ENCODE data around the gene TJP3.
A peak's percentile ranks its signal among the peaks of the same experiment; 100 is the strongest.

The TJP3 gene

DNA sequence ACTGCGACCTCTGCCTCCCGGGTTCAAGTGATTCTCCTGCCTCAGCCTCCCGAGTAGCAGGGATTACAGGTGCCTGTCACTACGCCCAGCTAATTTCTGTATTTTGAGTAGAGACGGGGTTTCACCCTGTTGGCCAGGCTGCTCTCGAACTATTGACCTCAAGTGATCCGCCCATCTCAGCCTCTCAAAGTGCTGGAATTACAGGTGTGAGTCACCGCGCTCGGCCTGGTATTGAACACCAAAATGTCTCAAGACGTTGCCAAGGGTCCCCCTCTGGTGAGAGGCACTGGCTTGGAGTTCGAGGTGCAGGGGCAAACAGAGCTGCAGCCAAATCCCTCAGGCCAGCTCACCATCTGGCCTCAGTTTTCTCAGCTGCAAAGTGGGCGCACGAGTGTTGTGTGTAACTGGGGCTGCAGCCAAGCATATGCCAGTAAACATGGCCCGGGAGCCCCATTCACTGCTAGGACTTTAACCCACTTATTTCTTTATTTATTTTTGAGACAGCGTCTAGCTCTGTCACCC lies 8.0 kb downstream of the TJP3 start:
- TF ChIP-seq POLR2A (IDR thresholded peaks at IDR 0.05; ENCODE audit: extremely low read depth, insufficient read length), result no peak
- TF ChIP-seq MYC (IDR thresholded peaks at IDR 0.05; ENCODE audit: low read depth, low read length), result no peak
- TF ChIP-seq, protein P1, sequence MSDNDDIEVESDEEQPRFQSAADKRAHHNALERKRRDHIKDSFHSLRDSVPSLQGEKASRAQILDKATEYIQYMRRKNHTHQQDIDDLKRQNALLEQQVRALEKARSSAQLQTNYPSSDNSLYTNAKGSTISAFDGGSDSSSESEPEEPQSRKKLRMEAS (IDR thresholded peaks at IDR 0.05; ENCODE audit: low read depth, low read length), result no peak
- TF ChIP-seq, protein P2, sequence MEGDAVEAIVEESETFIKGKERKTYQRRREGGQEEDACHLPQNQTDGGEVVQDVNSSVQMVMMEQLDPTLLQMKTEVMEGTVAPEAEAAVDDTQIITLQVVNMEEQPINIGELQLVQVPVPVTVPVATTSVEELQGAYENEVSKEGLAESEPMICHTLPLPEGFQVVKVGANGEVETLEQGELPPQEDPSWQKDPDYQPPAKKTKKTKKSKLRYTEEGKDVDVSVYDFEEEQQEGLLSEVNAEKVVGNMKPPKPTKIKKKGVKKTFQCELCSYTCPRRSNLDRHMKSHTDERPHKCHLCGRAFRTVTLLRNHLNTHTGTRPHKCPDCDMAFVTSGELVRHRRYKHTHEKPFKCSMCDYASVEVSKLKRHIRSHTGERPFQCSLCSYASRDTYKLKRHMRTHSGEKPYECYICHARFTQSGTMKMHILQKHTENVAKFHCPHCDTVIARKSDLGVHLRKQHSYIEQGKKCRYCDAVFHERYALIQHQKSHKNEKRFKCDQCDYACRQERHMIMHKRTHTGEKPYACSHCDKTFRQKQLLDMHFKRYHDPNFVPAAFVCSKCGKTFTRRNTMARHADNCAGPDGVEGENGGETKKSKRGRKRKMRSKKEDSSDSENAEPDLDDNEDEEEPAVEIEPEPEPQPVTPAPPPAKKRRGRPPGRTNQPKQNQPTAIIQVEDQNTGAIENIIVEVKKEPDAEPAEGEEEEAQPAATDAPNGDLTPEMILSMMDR (IDR thresholded peaks at IDR 0.05; ENCODE audit: low read depth, low read length), result no peak
- DNase-seq (ENCODE audit: low read depth), result no peak
- no peak overlapping the region for H3K4me3 ChIP-seq (ENCODE audit: low read depth, low read length)

GRCh38 chr19:3719868-3720267 lies 11.7 kb downstream of the TJP3 start:
- DNase-seq (ENCODE audit: low read depth), result no peak
- no peak for TF ChIP-seq POLR2A (IDR thresholded peaks at IDR 0.05; ENCODE audit: extremely low read depth, insufficient read length)
- TF ChIP-seq, protein P1 (IDR thresholded peaks at IDR 0.05; ENCODE audit: low read depth, low read length), result no peak
- no peak overlapping the region for H3K4me3 ChIP-seq (ENCODE audit: low read depth, low read length)

DNA sequence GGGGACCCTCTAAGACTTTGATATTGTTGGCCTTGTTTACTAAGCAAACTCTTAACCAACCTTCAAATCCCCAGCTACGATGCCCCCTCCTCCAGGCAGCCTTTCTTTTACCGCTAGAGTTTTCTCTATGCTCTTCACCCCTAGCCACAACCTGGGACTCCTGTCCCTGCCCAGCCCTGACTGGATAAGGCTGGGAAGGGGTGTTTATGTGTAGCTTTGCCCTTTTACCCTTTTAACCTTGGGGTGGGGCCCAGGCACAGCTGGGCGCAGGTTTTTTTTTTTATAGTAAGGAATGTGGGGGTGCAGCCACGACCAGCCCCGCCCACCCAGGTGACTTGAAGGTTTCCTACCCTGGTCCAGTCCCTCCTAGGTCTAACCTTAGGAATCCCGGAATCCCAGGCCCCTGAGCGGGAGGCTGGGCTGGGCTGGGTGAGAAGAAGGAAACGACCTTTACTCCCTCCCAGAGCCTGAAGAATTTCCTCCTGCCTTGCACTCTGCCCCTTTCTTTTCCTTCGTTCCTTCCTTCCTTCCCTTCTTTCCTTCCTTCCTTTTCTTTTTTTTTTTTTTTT lies 12.2 kb downstream of the TJP3 start:
- DNase-seq (ENCODE audit: low read depth), result no peak
- H3K4me3 ChIP-seq (ENCODE audit: low read depth, low read length), result no peak overlapping the region
- no peak for TF ChIP-seq MYC (IDR thresholded peaks at IDR 0.05; ENCODE audit: low read depth, low read length)
- TF ChIP-seq, protein P1 (IDR thresholded peaks at IDR 0.05; ENCODE audit: low read depth, low read length), result no peak
- TF ChIP-seq, protein P2 (IDR thresholded peaks at IDR 0.05; ENCODE audit: low read depth, low read length), result no peak
- no peak for TF ChIP-seq POLR2A (IDR thresholded peaks at IDR 0.05; ENCODE audit: extremely low read depth, insufficient read length)

GRCh38 chr19:3721131-3721886 lies 13.1 kb downstream of the TJP3 start:
- TF ChIP-seq, protein P2 (IDR thresholded peaks at IDR 0.05; ENCODE audit: low read depth, low read length), result no peak
- TF ChIP-seq MYC (IDR thresholded peaks at IDR 0.05; ENCODE audit: low read depth, low read length), result no peak
- TF ChIP-seq, protein P1 (IDR thresholded peaks at IDR 0.05; ENCODE audit: low read depth, low read length), result no peak
- TF ChIP-seq POLR2A (IDR thresholded peaks at IDR 0.05; ENCODE audit: extremely low read depth, insufficient read length), result no peak
- peak; percentile 78 for DNase-seq (ENCODE audit: low read depth)
- no peak overlapping the region for H3K4me3 ChIP-seq (ENCODE audit: low read depth, low read length)

DNA sequence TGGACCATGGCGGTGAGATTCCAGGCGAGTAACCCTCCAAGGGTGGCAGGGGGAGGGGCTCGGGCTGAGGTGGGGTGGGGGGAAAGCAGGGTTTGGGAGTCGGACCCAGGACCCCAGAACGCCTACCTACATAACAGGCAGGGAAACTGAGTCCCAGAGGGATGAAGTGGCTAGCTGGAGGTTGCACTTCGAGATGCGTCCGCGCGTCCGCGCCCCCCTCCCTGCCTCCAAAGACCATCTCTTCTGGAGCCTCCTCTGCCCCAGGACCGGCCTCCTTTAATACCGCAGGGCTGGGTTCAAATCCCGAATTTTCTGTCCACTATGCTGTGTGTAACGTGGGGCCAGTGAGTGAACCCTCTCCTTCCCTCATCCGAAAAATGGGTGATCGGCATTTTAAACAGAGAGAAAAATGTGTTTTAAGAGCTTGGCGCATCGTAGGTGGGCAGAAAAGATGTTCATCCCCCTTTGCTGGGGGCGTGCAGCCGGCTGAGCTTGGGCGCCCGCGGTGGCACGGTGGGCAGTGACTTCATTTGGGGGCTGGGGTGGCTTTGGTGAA lies 13.8 kb downstream of the TJP3 start:
- TF ChIP-seq, protein P2 (IDR thresholded peaks at IDR 0.05; ENCODE audit: low read depth, low read length), result no peak
- TF ChIP-seq POLR2A (IDR thresholded peaks at IDR 0.05; ENCODE audit: extremely low read depth, insufficient read length), result no peak
- TF ChIP-seq MYC (IDR thresholded peaks at IDR 0.05; ENCODE audit: low read depth, low read length), result no peak
- TF ChIP-seq, protein P1 (IDR thresholded peaks at IDR 0.05; ENCODE audit: low read depth, low read length), result no peak
- no peak overlapping the region for H3K4me3 ChIP-seq (ENCODE audit: low read depth, low read length)
- DNase-seq (ENCODE audit: low read depth), result no peak
